MM.1S (cell line): ENCODE data around the gene PNO1.

ENCODE experiments used
- DNase-seq: peaks from one replicate; pipeline ENCODE4 v3.0.0-alpha.2; 2015
- H2AFZ ChIP-seq: fragments of 300-600 bp; sonication (generic); 2 replicates; pipeline ENCODE4 v1.6.0; 2016; ENCODE audit warnings: antibody characterized with exemption, low read length
- H3F3A ChIP-seq: fragments of 300-600 bp; sonication (generic); 2 replicates; pipeline ENCODE4 v1.6.1; 2016; ENCODE audit warnings: mild to moderate bottlenecking, antibody characterized with exemption, low read length, moderate library complexity, mixed read lengths; ENCODE audit not compliant: insufficient read depth
- H3K27ac ChIP-seq: fragments of 300-600 bp; sonication (generic); 2 replicates; pipeline ENCODE4 v1.5.1; 2016; ENCODE audit warnings: mild to moderate bottlenecking, low read length
- H3K27me3 ChIP-seq: fragments of 300-600 bp; sonication (generic); replicated peaks from 2 replicates; pipeline ENCODE4 v1.6.0; 2016; ENCODE audit warnings: low read length; ENCODE audit not compliant: insufficient read depth
- H3K36me3 ChIP-seq: fragments of 300-600 bp; sonication (generic); replicated peaks from 2 replicates; pipeline ENCODE4 v1.6.1; 2016; ENCODE audit warnings: mild to moderate bottlenecking, low read length, mixed read lengths; ENCODE audit not compliant: insufficient read depth
- H3K4me1 ChIP-seq: fragments of 300-600 bp; sonication (generic); 2 replicates; pipeline ENCODE4 v1.6.1; 2016; ENCODE audit warnings: low read length, mixed read lengths
- H3K4me2 ChIP-seq: fragments of 300-600 bp; sonication (generic); 2 replicates; pipeline ENCODE4 v1.6.0; 2016; ENCODE audit warnings: low read depth, low read length
- H3K4me3 ChIP-seq: fragments of 300-600 bp; sonication (generic); 2 replicates; pipeline ENCODE4 v1.5.1; 2016; ENCODE audit warnings: low read length, mixed read lengths
- H3K79me2 ChIP-seq: fragments of 300-600 bp; sonication (generic); 2 replicates; pipeline ENCODE4 v1.6.1; 2016; ENCODE audit warnings: mixed run types, low read length, mixed read lengths
- H3K9ac ChIP-seq: fragments of 300-600 bp; sonication (generic); 2 replicates; pipeline ENCODE4 v1.6.1; 2016; ENCODE audit warnings: low read length, mixed read lengths
- H3K9me2 ChIP-seq: fragments of 300-600 bp; sonication (generic); replicated peaks from 2 replicates; pipeline ENCODE4 v1.6.1; 2016; ENCODE audit warnings: mild to moderate bottlenecking, low read length, mixed read lengths; ENCODE audit not compliant: insufficient read depth
- H3K9me3 ChIP-seq: fragments of 300-600 bp; sonication (generic); replicated peaks from 2 replicates; pipeline ENCODE4 v1.6.1; 2016; ENCODE audit warnings: mild to moderate bottlenecking, low read length, mixed read lengths; ENCODE audit not compliant: insufficient read depth
- H4K20me1 ChIP-seq: fragments of 300-600 bp; sonication (generic); 2 replicates; pipeline ENCODE4 v1.6.1; 2016; ENCODE audit warnings: mild to moderate bottlenecking, low read length, moderate library complexity, mixed read lengths; ENCODE audit not compliant: insufficient read depth
- CTCF ChIP-seq: fragments of 300-600 bp; sonication (generic); IDR thresholded peaks from 2 replicates; pipeline ENCODE4 v1.5.1; 2016; ENCODE audit warnings: antibody characterized with exemption, low read length, mixed read lengths
- EZH2 ChIP-seq: fragments of 300-600 bp; sonication (generic); optimal IDR thresholded peaks from 2 replicates; pipeline ENCODE3; 2017; ENCODE audit warnings: low read depth, mild to moderate bottlenecking, antibody characterized with exemption, low read length, mixed read lengths
- EZH2phosphoT487 ChIP-seq: fragments of 300-600 bp; sonication (generic); IDR thresholded peaks from 2 replicates; pipeline ENCODE4 v1.6.1; 2018; ENCODE audit warnings: antibody characterized with exemption, low read length

The PNO1 gene

GRCh38 chr2:68163641-68164040 lies 6.0 kb downstream of the PNO1 start:
- no peaks in the 10 kb centered on the region for H3K9me3 ChIP-seq
- no peak for TF ChIP-seq EZH2
- no peak for TF ChIP-seq CTCF
- no peak for TF ChIP-seq EZH2phosphoT487
- peaks cover 6% of the 10 kb centered on the region; the same call in 1 of the 2 replicates for H3K36me3 ChIP-seq
- no peak overlapping the region for H2AFZ ChIP-seq
- no peak for DNase-seq
- H3K9ac ChIP-seq, result no peak overlapping the region
- peaks cover 29% of the 10 kb centered on the region for H3K79me2 ChIP-seq
- no peaks in the 10 kb centered on the region for H3K9me2 ChIP-seq
- H4K20me1 ChIP-seq, result no peaks in the 10 kb centered on the region
- H3K4me1 ChIP-seq, result peaks cover 5% of the 10 kb centered on the region; the same call in 1 of the 2 replicates
- no peaks in the 10 kb centered on the region for H3F3A ChIP-seq
- H3K27ac ChIP-seq, result no peak overlapping the region
- H3K4me2 ChIP-seq, result no peak overlapping the region
- H3K27me3 ChIP-seq, result no peaks in the 10 kb centered on the region
- H3K4me3 ChIP-seq, result no peak overlapping the region

GRCh38 chr2:68167186-68167585 lies 9.5 kb downstream of the PNO1 start:
- Histone ChIP-seq H3F3A (no peaks in the 10 kb centered on the region), H3K9ac (no peak overlapping the region), H3K27ac (no peak overlapping the region), H3K4me3 (no peak overlapping the region), H3K36me3 (no peaks in the 10 kb centered on the region; the same call in 1 of the 2 replicates), H3K9me2 (no peaks in the 10 kb centered on the region), H2AFZ (no peak overlapping the region), H3K27me3 (no peaks in the 10 kb centered on the region), H3K4me2 (no peak overlapping the region), H4K20me1 (no peaks in the 10 kb centered on the region), H3K9me3 (no peaks in the 10 kb centered on the region), H3K4me1 (no peaks in the 10 kb centered on the region), H3K79me2 (peaks cover 15% of the 10 kb centered on the region; the same call in 1 of the 2 replicates)
- TF ChIP-seq CTCF, result no peak
- TF ChIP-seq EZH2, result no peak
- TF ChIP-seq EZH2phosphoT487, result no peak
- DNase-seq, result no peak

GRCh38 chr2:68169308-68169707 lies 11.6 kb downstream of the PNO1 start:
- Histone ChIP-seq H3K4me3 (no peak overlapping the region), H3K36me3 (no peaks in the 10 kb centered on the region), H3K4me2 (no peak overlapping the region), H3K9ac (no peak overlapping the region), H3K79me2 (peaks cover 10% of the 10 kb centered on the region; the same call in 1 of the 2 replicates), H3K27ac (no peak overlapping the region), H3K9me2 (no peaks in the 10 kb centered on the region), H3K27me3 (no peaks in the 10 kb centered on the region), H4K20me1 (no peaks in the 10 kb centered on the region), H3K4me1 (no peaks in the 10 kb centered on the region), H2AFZ (no peak overlapping the region), H3F3A (no peaks in the 10 kb centered on the region), H3K9me3 (no peaks in the 10 kb centered on the region)
- DNase-seq, result no peak
- peak; percentile 5; the same call in 1 of the 2 replicates for TF ChIP-seq CTCF
- no peak for TF ChIP-seq EZH2phosphoT487
- TF ChIP-seq EZH2, result no peak
